Measurements from ENCODE around the gene ABCA4.

GRCh38 chr1:94087193-94087592, 33.8 kb downstream of the ABCA4 start:
- TF ChIP-seq, protein P1, sequence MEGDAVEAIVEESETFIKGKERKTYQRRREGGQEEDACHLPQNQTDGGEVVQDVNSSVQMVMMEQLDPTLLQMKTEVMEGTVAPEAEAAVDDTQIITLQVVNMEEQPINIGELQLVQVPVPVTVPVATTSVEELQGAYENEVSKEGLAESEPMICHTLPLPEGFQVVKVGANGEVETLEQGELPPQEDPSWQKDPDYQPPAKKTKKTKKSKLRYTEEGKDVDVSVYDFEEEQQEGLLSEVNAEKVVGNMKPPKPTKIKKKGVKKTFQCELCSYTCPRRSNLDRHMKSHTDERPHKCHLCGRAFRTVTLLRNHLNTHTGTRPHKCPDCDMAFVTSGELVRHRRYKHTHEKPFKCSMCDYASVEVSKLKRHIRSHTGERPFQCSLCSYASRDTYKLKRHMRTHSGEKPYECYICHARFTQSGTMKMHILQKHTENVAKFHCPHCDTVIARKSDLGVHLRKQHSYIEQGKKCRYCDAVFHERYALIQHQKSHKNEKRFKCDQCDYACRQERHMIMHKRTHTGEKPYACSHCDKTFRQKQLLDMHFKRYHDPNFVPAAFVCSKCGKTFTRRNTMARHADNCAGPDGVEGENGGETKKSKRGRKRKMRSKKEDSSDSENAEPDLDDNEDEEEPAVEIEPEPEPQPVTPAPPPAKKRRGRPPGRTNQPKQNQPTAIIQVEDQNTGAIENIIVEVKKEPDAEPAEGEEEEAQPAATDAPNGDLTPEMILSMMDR (IDR thresholded peaks at IDR 0.05; ENCODE audit: poor library complexity), result no peak
- TF ChIP-seq EZH2phosphoT487 (IDR thresholded peaks at IDR 0.05; ENCODE audit: low read depth, severe bottlenecking, unreplicated experiment) (no peak), EZH2 (IDR thresholded peaks at IDR 0.05; ENCODE audit: borderline replicate concordance) (no peak)
